Neural crest cell (in vitro differentiated cells): ENCODE measurements around the gene FHOD1. TPM values are rescaled to one million over a fixed set of nuclear protein-coding genes. Genes with fewer than 3 reads are reported as not detected.

ENCODE experiments used
- DNase-seq: peaks from one replicate; pipeline ENCODE4 v3.0.0; 2021; ENCODE audit warnings: low read depth, mixed read lengths, low spot score
- H3K27ac Mint-ChIP-seq: one replicate; pipeline ENCODE4 v1.8.0; 2021; ENCODE audit warnings: mild to moderate bottlenecking, mixed read lengths; ENCODE audit not compliant: unreplicated experiment
- H3K27me3 Mint-ChIP-seq: 2 replicates; pipeline ENCODE4 v1.8.0; 2021; ENCODE audit warnings: low read depth, mild to moderate bottlenecking, mixed read lengths
- H3K36me3 Mint-ChIP-seq: 2 replicates; pipeline ENCODE4 v1.8.0; 2021; ENCODE audit warnings: low read depth, mild to moderate bottlenecking, mixed read lengths
- H3K4me1 Mint-ChIP-seq: 2 replicates; pipeline ENCODE4 v1.8.0; 2021; ENCODE audit warnings: mixed read lengths
- H3K4me3 Mint-ChIP-seq: one replicate; pipeline ENCODE4 v1.8.0; 2021; ENCODE audit warnings: mild to moderate bottlenecking, mixed read lengths
- H3K9me3 Mint-ChIP-seq: 2 replicates; pipeline ENCODE4 v1.8.0; 2021; ENCODE audit warnings: mixed read lengths
- CTCF ChIP-seq: fragments of 200-600 bp; sonication (generic); conservative IDR thresholded peaks from 2 replicates; pipeline ENCODE4 v1.5.0; 2021; ENCODE audit warnings: antibody characterized with exemption, mild to moderate bottlenecking
- total RNA-seq: library from RNA; stranded (reverse); gene quantifications from 2 replicates; pipeline ENCODE4 v1.2.1, GENCODE V29; 2021

FHOD1 gene
- total RNA-seq, 1 donor from 2014 or later = 45.5 TPM

- Mint-ChIP-seq H3K27me3 (no peaks in the 10 kb centered on the region), H3K27ac (peak overlapping the region; percentile 64), H3K9me3 (no peaks in the 10 kb centered on the region), H3K4me1 (no peaks in the 10 kb centered on the region), H3K36me3 (no peaks in the 10 kb centered on the region), H3K4me3 (no peak overlapping the region)
- DNase-seq = no peak
- no peak for TF ChIP-seq CTCF
Observed at GRCh38 chr16:67283039-67283825, 36.0 kb upstream of the FHOD1 start.

- no peaks in the 10 kb centered on the region for H3K27me3 Mint-ChIP-seq
- DNase-seq = no peak
- no peak for TF ChIP-seq CTCF
- H3K36me3 Mint-ChIP-seq = no peaks in the 10 kb centered on the region
- no peaks in the 10 kb centered on the region for H3K4me1 Mint-ChIP-seq
- H3K4me3 Mint-ChIP-seq = no peak overlapping the region
- no peaks in the 10 kb centered on the region for H3K9me3 Mint-ChIP-seq
- H3K27ac Mint-ChIP-seq = no peak overlapping the region
Observed at GRCh38 chr16:67282447-67282805, 35.1 kb upstream of the FHOD1 start.

GRCh38 chr16:67281536-67282446 is 34.5 kb upstream of the FHOD1 start:
- Mint-ChIP-seq H3K27ac (no peak overlapping the region), H3K4me1 (no peaks in the 10 kb centered on the region), H3K36me3 (no peaks in the 10 kb centered on the region), H3K4me3 (no peak overlapping the region), H3K27me3 (no peaks in the 10 kb centered on the region), H3K9me3 (no peaks in the 10 kb centered on the region)
- DNase-seq = no peak
- TF ChIP-seq CTCF = no peak

- Mint-ChIP-seq H3K27me3 (no peaks in the 10 kb centered on the region), H3K4me3 (no peak overlapping the region), H3K27ac (no peak overlapping the region), H3K9me3 (no peaks in the 10 kb centered on the region), H3K36me3 (no peaks in the 10 kb centered on the region), H3K4me1 (no peaks in the 10 kb centered on the region)
- TF ChIP-seq CTCF = no peak
- DNase-seq = no peak
Observed at GRCh38 chr16:67280090-67281015, 33.1 kb upstream of the FHOD1 start.
